ENCODE measurements around the gene ROCK2.

DNA sequence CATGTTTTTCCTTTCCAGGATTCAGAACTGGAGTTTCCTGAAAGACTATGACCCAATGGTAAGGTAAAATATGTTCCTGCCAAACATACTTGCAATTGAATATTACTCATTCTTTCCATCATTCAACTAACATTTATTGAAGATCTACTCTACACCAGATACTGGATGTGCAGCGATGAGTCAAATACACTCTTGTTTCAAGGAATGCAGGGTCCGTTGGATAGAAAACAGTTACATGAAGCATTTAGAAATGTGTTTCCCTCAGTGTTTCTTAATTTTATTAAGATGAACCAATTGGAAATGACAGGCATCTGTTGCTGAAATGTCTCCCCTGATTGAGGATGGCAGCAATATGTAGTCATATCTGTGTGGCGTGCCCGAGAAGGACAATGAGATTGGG lies 203.9 kb downstream of the ROCK2 start:
- no peak for TF ChIP-seq GTF2F1 (IDR thresholded peaks at IDR 0.05; ENCODE audit: low read length)
- TF ChIP-seq, protein P1, sequence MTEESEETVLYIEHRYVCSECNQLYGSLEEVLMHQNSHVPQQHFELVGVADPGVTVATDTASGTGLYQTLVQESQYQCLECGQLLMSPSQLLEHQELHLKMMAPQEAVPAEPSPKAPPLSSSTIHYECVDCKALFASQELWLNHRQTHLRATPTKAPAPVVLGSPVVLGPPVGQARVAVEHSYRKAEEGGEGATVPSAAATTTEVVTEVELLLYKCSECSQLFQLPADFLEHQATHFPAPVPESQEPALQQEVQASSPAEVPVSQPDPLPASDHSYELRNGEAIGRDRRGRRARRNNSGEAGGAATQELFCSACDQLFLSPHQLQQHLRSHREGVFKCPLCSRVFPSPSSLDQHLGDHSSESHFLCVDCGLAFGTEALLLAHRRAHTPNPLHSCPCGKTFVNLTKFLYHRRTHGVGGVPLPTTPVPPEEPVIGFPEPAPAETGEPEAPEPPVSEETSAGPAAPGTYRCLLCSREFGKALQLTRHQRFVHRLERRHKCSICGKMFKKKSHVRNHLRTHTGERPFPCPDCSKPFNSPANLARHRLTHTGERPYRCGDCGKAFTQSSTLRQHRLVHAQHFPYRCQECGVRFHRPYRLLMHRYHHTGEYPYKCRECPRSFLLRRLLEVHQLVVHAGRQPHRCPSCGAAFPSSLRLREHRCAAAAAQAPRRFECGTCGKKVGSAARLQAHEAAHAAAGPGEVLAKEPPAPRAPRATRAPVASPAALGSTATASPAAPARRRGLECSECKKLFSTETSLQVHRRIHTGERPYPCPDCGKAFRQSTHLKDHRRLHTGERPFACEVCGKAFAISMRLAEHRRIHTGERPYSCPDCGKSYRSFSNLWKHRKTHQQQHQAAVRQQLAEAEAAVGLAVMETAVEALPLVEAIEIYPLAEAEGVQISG (CRISPR knock-in tag; IDR thresholded peaks at IDR 0.05): no peak
- TF ChIP-seq MTA1 (CRISPR knock-in tag; IDR thresholded peaks at IDR 0.05; ENCODE audit: borderline replicate concordance): no peak
- no peak for TF ChIP-seq TP53 (CRISPR knock-in tag; conservative IDR thresholded peaks at IDR 0.05)
- TF ChIP-seq MAZ (IDR thresholded peaks at IDR 0.05; ENCODE audit: borderline replicate concordance, low read depth, low read length): no peak
- TF ChIP-seq MAZ (CRISPR knock-in tag; IDR thresholded peaks at IDR 0.05; ENCODE audit: low read depth): no peak
- no peak for TF ChIP-seq ZFP62 (CRISPR knock-in tag; IDR thresholded peaks at IDR 0.05)
- TF ChIP-seq, protein P2, sequence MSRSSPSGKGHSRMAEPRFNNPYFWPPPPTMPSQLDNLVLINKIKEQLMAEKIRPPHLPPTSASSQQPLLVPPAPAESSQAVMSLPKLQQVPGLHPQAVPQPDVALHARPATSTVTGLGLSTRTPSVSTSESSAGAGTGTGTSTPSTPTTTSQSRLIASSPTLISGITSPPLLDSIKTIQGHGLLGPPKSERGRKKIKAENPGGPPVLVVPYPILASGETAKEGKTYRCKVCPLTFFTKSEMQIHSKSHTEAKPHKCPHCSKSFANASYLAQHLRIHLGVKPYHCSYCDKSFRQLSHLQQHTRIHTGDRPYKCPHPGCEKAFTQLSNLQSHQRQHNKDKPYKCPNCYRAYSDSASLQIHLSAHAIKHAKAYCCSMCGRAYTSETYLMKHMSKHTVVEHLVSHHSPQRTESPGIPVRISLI (CRISPR knock-in tag; IDR thresholded peaks at IDR 0.05; ENCODE audit: borderline replicate concordance): no peak

All from HepG2 (cell line).